HG03159 (cell line): ENCODE data around the gene RASSF6.
"Not testable (repeated sequence)": the region's sequence is repeated elsewhere in the genome, so short reads cannot be mapped to it uniquely, and the experiment has no call there.

Experiments used
- ATAC-seq: cut with Tn5 transposase; IDR thresholded peaks from one replicate; pipeline ENCODE4 v1.9.1; 2021; ENCODE audit warnings: mild to moderate bottlenecking, moderate library complexity; ENCODE audit not compliant: unreplicated experiment

RASSF6 gene, protein sequence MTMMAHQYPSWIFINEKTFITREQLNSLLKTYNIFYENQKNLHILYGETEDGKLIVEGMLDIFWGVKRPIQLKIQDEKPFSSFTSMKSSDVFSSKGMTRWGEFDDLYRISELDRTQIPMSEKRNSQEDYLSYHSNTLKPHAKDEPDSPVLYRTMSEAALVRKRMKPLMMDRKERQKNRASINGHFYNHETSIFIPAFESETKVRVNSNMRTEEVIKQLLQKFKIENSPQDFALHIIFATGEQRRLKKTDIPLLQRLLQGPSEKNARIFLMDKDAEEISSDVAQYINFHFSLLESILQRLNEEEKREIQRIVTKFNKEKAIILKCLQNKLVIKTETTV

DNA sequence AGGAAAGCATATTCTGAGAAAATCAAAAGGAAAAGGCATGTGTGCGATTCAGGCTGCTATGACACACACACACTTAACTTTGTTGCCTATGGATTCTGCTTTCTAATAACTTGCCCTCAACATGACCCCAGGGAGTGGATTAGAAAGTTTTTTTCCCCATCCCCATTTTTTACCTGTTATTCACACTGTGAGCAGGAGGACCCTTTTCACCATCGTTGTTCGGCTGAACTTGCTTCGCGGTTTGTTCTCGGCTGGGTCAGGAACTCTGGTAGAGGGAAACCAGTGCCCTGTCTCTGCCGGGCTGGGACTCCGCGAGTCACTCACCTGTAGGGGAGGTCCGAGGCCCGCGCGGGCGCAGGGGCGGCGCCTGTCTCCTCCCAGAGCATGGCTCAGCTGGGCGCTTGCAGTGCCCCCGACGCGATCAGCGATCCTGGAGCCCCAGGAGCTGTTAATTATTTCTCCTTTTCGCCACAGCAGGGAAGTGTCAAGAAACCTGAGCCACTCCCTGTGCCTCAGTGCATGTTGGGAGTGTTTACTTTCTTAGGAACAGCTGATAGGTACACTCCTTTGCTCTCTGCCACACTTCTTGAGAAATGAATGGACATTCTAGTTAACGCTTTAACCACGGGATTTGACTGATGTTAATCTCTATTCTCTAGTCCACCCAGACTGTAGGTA is at the start of gene RASSF6:
TSS of gene RASSF6 (minus strand) at position 322 of the 678 bp plus-strand sequence. CDS start 8,641 bp downstream, outside the sequence.
- ATAC-seq, result peak; percentile 89

DNA sequence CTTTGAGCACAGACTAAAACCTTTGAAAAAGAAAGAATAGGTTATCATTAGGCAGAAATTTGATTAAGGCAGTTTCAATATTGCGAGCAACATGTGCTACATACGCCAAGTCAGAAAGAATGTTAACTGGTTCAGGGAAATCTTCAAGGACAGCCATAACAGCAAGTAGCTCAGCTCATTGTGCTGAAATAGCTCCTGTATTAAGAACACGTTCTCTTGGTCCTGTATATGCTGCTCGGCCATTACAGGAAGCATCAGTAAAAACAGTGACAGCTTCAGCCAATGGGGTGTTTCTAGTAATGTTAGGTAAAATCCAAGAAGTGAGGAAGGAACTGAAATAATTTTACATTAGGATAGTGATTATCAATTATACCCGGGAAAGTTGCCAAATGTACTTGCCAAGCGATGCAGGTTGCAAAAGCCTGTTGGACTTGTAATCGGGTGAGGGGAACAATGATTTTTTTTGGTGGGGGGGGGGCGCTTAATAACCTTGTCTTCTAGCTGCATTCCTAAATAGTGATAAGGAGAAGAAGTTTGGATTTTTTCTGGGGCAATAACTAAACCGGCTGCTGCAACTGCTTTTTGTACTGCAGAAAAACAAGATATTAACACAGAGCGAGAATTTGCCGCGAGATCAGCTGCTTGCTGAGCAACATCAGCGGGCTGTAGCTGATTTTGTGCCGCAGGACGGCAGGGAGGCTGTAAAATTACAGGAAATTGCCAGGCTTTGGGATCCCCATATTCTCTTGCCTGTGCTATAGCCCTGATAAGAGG is 49.4 kb upstream of the RASSF6 start:
- no peak for ATAC-seq

DNA sequence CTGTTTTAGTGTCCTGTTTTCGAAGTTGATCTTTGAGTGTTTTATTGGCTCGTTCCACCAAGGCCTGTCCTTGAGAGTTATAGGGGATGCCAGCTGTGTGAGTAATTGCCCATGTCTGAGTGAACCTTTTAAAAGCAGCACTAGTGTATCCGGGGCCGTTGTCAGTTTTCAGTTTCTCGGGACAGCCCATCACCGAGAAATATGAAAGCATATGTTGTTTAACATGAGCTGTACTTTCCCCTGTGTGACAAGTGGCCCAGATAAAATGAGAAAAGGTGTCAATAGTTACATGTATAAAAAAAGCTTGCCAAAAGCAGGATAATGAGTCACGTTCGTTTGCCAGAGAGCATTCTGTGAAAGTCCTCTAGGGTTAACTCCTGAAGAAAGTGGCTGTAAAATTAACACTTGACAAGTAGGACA is 48.6 kb upstream of the RASSF6 start:
- ATAC-seq, result no peak

DNA sequence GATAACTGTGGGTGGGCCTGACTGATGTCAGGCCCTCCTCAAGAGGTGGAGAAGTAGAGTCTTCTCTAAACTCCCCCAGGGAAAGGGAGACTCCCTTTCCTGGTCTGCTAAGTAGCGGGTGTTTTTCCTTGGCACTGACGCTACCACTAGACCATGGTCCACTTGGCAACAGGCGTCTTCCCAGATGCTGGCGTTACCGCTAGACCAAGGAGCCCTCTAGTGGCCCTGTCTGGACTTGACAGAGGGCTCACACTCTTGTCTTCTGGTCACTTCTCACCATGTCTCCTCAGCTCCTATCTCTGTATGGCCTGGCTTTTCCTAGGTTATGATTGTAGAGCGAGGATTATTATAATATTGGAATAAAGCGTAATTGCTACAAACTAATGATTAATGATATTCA is 45.7 kb upstream of the RASSF6 start:
- not testable (repeated sequence) for ATAC-seq

DNA sequence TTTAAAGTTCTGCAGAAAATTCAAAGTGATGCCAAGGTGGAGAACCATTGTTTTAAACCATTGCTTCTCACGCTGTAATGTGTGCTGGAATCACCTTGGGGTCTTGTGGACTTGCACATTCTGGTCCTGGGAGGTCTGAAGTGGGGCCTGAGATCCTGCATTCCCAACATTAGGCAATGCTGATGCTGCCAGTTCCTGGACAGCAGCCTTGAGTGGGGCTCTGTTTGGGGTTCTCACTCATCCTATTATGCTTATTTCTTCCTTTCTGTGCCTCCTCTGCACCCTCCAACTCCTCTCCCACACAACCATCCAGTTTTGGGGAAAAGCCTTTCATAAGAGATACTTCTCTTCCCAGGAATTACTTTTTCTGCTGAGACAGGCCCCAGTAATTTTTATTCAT is 44.2 kb upstream of the RASSF6 start:
- ATAC-seq, result no peak

DNA sequence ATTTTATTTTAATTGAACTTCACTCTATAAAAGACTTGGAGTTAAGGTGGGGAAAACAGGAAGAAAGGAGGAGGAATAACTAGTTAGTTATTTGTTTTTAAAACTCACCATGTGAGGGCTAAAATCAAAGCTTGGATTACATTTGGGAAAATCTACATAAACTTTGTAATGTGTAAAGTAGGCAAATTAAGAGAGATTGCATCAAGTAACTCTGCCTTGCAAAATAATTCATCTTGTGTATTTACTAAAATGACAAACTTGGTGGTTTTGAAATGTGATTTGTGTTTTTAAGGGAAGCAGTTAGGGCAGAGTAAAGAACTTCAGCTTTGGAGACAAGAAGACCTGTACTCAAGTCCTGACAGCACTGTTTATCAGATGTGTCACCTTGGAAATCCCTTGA is 43.3 kb upstream of the RASSF6 start:
- no peak for ATAC-seq

DNA sequence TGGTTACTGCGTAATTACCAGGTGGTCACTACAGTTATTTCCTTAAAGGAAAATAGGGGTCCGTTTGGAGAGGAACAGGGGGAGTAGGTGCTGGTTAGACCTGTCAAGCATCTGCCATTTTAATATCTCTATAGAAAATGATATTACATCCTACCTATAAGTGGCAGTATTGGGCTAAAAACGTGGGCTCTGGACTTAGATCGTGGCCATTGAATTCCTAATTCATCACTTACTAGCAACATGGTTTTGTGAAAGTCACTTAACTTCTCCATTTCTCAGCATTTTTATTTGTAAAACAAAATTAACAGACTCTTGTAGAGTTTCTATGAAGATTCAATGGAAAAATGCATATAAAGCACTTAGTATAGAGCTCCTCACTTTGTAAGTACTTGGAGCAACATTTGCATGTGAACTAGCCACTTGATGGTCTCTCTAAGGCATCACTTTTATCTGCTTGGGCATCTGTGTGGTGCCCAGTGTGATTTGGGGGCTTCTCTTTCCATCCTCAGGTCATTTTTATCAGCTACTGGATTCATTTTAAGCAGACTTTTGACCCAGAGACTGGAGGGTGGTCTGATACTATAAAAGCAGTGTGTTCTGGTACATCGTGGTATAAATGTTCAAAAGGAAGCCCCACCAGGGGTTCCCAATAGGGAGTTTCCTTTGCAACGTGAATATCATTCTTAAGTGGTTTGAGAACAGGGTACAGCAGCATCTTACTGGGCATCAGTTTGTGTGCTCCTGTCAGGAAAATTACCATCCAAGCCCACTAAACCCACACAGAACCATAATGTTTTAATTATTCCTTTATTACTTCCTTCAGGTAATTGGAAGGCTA is 42.7 kb upstream of the RASSF6 start:
- no peak for ATAC-seq

DNA sequence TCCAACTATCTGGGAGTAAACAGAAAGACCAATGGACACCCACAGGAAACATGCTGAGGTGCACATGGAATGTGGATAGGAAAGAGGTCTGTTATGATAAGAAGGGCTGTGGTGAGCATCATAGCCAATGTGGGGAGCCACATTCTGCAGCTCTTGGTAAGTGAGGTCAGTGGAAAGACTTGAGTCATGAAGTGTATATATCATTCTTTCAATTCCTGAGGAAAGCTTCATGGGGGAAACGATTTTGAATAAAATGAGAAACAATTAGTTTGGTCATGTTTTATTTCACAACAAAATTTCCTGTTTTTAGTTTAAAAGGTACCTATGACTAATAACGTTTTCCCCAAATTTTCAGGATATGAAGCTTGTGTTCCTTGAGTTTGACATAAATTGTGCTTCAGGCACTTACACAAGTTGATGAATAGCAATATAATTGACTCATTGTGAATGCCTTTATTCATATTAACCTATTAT is 41.4 kb upstream of the RASSF6 start:
- no peak for ATAC-seq

DNA sequence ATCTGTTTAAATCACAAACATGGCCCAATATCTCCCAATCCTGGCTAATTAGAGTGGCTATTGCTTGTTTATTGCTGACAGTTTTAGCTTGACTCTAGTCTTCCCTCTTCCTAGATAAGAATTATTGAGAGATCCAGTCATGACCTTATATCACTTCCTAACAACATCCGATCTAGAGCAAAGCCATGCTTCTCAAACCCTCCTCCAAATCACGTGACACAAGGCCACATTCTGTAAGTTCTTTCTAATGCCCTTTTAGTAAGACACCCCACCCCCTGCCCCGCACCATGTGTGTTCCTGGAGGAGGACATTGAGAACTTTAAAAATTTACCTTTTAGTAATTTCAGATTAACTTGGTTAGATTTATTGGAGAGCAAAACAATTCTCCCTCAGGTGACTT is 40.6 kb upstream of the RASSF6 start:
- no peak for ATAC-seq

DNA sequence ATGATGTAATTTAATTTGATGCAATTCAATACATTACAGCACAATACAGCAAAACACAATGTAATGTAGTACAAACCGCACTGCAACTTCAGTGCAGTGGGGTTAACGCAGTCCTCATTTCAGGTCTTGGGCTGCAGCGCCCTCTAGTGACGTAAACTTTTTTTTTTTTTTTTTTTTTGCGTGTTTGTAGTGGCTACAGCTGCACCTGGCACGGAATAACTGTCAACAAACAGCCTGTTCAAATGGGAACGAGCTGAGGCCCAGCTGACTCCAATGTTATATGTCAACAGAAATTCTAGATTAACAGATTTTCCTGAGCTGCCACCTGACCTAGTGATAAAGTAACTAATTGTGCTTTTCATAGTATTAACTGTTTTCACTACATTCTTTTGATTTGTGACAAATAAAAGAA is 33.5 kb upstream of the RASSF6 start:
- peak; percentile 70 for ATAC-seq

DNA sequence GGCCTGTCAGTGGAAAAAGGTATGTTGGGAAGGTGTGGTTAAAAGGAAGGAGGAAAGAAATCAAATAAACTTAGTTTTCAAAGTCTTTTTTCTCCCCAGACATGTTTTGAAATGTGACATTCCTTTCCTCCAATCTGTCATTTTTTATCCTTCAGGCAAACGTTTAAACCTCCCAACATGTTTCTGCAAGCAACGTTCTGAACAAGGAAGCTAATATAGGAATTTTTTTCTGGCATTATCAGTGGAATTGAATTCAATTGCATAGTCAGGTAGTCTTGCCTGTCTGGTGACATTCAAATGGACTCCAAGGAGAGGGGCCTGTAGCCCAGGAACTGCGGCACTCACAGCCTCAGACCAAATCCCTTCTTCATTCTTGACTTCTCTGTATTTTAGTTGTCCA is 30.0 kb upstream of the RASSF6 start:
- ATAC-seq, result no peak

DNA sequence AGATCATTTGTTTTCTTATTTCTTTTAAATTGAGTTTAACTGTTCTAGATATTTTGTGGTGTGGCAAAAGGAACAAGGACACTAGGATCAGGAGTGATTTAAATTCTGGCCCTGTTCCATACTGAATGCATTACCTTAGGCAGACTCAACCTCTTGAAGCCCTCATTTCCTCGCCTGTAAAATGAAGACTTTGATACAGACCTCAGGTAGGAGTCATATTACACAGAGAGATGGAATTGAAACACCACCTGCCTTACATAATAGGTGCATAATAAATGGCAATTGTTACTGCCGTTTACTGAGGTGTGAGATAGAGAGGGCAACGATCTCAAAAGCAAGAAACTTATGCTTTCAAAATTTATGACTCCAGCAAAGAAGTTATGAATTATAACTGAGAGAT is 28.2 kb upstream of the RASSF6 start:
- ATAC-seq, result no peak

DNA sequence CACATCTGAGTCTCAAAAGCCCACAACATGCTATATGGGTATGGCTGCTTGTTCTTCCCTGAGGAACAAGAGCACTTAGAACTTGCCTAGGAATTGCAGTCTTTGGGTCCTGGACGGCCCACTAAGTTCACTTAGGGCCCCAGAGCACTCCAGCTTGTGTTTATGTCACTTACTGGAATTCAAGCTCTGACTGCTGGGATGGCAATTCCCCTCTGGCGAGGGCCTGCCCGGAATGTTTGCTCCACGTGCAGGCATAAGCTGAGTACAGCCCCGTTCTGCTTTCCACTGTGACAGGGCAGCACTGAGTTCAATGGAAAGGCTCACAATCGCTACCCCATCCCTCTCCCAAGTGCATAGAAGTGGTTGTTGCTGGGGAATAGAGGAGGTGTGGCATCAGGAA is 25.9 kb upstream of the RASSF6 start:
- ATAC-seq, result no peak

DNA sequence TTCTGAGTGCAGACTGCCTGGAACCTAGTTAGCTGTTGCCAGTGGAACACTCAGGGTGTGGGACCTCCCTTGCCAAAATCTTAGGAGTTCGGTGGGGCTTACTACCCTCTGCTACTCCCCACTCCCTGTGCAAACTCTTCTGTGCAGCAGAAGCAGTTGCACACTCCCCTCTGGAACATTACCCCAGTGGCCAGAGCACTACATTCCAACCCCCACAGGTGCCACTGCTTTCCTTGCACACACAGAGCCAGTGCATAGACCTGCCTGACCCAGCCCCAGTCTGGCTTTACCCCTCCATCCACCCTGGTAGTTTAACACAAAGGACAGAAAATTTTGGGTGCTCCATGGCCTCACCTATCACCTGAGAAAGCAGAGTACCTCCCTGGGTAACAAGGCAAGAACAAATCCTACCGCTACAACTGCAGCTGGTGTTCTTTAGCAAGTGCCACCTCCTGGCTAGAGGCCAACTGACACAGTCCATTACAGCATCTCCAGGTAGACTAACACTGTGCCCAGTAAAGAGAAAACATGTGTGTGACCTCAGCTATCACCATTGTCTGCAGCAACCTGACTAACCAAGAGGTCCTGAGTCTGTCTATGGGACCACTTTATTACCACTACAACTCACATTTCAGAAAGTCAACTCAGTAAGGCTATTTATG is 11.5 kb upstream of the RASSF6 start:
- ATAC-seq, result no peak

DNA sequence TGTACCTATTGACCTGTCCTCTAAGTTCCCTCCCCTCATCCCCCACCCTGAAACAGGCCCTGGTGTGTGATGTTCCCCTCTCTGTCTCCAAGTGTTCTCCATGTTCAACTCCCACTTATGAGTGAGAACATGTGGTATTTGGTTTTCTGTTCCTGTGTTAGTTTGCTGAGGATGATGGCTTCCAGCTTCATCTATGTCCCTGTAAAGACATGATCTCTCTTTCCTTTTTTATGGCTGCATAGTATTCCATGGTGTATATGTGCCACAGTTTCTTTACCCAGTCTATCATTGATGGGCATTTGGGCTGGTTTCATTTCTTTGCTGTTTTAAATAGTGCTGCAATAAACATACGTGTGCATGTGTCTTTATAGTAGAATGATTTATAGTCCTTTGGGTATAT is 8.6 kb upstream of the RASSF6 start:
- not testable (repeated sequence) for ATAC-seq

DNA sequence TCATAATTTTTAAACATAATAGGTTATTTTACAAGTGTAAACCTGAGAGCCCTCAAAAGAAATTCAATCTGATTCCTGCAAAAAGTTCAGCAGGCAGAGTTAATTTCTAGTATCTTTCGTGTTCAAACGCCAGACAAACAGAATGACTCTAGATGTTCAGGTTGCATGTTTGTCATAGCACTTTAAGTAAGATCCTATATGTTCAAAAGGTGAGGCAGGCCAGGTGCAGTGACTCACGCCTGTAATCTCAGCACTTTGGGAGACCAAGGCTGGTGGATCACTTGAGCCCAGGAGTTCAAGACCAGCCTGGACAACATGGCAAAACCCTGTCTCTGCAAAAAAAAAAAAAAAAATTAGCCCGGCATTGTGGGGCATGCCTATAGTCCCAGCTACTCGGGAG is 1.1 kb upstream of the RASSF6 start:
- ATAC-seq, result no peak

DNA sequence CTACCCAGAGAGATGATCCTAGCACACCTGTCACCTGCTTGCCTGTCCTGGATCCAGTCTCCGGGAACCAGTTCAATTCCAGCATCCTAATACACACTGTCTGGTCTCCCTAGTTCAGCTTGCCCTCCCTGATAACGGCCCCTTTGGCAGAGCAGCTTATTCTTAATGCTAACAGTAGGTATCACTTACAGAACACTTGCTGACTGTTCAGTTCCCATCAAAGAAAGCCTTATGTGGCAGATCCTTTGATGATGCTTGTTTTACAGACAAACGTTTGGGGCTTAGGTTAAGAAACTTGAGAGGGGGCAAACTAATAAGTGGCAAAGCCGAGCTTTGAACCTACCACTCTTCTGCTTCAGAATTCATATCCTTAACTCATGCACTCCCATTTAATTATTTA is 890 bp downstream of the RASSF6 start:
- no peak for ATAC-seq

DNA sequence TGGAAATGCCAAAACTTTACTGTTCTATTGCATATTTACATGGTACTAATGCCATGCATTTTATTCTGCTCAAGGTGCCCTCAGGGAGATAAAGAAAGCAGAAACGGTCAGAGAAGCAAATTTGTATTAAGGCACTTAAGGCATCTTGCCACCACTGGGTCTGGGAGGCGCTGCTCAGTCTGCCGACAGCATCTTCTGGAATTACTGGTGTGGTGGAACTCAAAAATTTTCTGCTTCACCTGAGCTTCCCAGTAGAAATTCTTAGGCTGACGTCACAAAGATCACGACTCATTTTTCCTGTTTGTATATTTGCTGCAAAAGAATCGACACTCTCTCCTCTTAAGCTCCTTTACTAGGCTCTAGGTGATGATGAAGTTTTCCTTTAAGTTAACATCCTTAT is 3.0 kb downstream of the RASSF6 start:
- no peak for ATAC-seq

DNA sequence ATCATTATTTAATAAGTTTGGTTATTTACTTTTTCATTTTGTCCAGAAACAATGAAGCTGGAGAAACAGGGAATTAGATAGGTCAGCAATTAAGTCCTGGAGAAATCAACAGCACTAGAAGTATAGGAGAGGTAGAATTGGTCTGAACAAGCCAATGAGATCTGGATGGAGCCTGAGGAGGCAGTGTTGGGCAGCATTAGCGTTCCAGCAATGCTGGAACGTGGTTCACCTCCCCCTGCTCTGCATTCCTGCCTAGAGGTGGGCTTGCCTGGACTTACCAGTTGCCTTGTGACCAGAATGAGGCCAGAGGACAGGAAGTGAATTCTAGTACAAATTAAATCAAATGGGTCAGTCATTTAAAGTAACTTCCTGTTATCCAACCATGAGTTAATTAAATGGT is 4.6 kb downstream of the RASSF6 start:
- ATAC-seq, result no peak

DNA sequence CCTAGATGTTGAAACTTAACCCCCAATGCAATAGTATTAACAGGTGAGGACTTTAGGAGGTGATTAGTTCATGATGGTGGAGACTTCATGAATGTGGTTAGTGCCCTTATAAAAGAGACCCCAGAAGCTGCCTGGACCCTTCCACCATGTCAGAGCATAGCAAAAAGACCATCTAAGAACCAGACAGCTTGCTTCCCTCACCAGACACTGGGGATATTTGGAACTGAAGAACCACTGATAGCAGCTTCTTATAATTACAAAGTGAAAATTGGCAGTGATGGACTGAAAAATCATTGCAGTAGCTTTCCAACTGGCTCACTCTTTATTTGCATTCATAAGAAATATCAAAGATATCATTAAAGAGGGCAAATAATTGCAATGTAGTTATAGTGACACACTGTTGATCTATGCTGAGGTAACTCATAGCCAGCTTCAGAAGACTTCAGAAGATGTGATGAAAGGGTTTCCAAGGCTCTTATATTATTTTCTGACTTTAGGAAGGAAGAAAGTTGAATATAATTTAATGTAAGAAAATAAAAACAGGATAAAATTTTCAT is 5.8 kb downstream of the RASSF6 start:
- no peak for ATAC-seq
